ENCODE measurements around the gene PRR20G. TPM values are rescaled to one million over a fixed set of nuclear protein-coding genes. Genes with fewer than 3 reads are reported as not detected.
"Not testable (repeated sequence)": the region's sequence is repeated elsewhere in the genome, so short reads cannot be mapped to it uniquely, and the experiment has no call there.

PRR20G gene
- total RNA-seq = not detected

DNA sequence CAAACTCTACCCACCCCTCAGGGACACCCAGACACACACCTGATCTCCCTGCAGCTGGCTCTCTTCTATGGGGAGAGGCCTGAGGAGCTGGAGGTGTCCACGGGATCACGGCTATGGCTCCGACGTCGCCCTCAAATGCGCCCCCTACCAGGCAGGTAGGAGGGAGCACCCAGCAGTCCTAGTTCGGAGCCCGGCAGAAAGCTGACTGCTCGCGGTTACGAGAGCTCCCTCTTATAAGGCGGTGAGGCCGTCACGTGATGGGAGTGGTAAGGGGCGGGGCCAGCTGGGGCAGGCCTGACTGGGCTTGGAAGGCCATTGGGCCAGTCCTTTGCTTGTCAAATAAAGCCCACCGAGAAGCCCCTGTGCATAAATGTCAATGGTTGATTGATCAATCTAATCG is at the start of gene PRR20G:
Gene PRR20G, minus strand, starts transcription at position 207 of the 400 bp plus-strand sequence. CDS start 681 bp downstream, outside the sequence.
- no peak for DNase-seq (ENCODE audit: low spot score in 2 of 2)
- Mint-ChIP-seq H3K36me3 (peaks cover 0 to 5% of the 10 kb centered on the region in 2 donors), H3K9me3 (peaks cover 9 to 15% of the 10 kb centered on the region in 2 donors), H3K27ac (no peak within 1 kb of the TSS)
- no peak for ATAC-seq

DNA sequence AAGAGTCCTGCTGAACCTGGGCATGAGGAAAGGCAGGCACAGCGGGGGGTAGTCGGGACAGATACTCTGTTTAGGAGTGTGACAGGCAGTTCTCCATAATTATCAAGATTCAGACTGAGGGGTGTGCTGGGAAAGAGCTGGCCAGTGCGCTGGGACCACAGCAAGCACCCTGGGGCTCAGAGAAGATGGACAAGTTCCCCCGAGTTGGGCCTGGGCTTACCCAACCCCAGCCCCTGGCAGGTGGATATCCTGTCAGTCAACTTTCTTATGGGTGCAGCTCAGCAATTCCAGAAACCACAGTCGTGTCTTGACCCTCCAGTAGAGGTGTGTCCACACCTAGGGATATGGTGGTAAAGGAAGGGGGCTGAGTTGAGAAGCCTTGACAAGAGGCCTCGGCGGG is 49.2 kb upstream of the PRR20G start:
- no peak for ATAC-seq
- no peak for DNase-seq (ENCODE audit: low spot score in 2 of 2)
- peaks cover 13 to 19% of the 10 kb centered on the region in 2 donors for H3K9me3 Mint-ChIP-seq
- peaks cover 7 to 8% of the 10 kb centered on the region in 2 donors for H3K36me3 Mint-ChIP-seq
- no peak overlapping the region for H3K27ac Mint-ChIP-seq

DNA sequence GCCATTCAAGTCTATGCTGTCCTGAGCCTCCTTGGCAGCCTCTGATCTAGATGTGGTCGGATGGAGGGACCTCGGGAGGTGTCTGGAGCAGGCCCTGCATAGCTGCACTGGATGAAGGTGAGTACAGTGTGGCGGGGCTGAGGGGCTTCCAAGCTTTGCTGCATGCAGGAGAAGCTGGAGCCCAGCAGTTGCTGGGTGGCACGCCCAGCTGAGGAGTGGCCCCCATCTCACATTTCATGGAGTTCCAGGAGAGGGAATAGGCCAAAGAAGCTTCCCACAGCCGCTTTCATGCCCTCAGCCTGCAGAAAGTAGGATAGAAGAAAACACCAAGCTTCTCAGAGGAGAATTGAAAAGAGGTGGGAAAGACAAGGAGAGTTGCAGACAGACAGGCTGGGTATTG is 48.3 kb upstream of the PRR20G start:
- Mint-ChIP-seq H3K27ac (no peak overlapping the region), H3K36me3 (peaks cover 7 to 8% of the 10 kb centered on the region in 2 donors), H3K9me3 (peaks cover 18 to 19% of the 10 kb centered on the region in 2 donors)
- ATAC-seq (no peak), DNase-seq (ENCODE audit: low spot score in 2 of 2) (no peak)

DNA sequence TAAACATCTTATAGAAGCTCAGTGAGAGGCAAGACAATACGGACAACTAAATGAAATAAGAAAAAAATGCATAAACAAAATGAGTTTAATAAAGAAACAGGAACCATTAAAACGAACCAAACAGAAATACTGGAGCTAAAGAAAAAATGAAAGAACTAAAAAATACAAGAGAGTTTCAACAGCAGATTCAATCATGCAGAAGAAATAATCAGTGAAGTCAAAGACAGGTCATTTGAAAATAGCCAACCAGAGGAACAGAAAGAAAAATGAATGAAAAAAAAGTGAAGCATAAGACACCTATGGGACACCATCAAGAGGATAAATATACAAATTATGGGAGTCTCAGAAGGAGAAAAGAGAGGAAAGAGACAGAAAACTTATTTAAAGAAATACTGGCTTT is 42.5 kb upstream of the PRR20G start:
- Mint-ChIP-seq H3K27ac (no peak overlapping the region), H3K9me3 (peaks cover 24 to 27% of the 10 kb centered on the region in 2 donors), H3K36me3 (peaks cover 6% of the 10 kb centered on the region in 2 donors)
- DNase-seq (ENCODE audit: low spot score in 2 of 2) = no peak
- ATAC-seq = no peak

DNA sequence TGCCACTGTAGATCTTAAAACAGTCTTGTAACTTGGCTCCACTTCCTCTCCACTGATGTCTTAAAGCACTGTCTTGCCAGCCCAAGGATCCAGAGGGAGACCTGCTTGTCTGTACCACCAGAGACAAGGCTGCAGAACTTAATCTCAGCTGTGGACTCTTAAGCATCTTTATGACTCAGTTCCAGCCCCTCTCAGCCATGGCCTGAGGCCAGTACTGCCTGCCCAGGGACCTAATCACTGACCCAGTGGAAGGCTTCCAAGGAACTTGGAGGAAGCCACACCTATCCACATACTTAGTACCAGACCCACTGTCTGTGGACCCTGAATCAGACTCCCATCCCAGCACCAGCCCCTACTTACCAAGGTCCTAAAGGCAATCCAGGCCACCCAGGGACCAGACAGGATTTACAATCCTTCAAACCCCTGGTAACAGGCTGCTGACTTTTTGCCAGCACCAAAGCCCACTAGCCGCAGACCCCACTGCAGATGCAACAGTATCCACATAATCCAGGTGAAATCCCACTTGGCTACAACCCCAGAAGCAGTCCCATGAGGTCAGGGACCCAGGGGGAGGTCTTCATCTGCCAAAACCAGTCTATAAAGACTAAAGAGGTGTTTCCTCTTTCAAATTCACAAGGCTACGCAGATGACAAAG is 41.9 kb upstream of the PRR20G start:
- peaks cover 22 to 27% of the 10 kb centered on the region in 2 donors for H3K9me3 Mint-ChIP-seq
- H3K27ac Mint-ChIP-seq = no peak overlapping the region
- H3K36me3 Mint-ChIP-seq = peaks cover 6% of the 10 kb centered on the region in 2 donors
- no peak for DNase-seq (ENCODE audit: low spot score in 2 of 2)
- no peak for ATAC-seq

DNA sequence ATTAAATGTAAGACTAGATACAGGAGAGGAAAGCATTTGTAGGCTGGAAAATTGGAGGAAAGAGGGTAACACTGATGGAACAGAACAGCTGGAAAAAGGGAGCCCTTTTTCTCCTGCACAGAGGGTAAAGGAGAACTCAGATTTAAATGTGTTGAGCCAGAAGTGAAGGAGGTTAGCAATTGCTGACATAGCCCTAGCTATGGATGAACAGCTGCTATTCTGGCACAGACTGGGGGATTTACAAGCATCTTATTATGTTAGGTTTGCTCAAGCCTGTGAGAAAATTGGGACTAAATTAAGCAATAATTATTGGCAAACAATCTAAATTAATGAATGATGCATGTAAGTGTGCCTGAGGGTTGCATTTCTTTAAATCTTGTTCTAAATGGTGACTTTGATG is 40.6 kb upstream of the PRR20G start:
- H3K36me3 Mint-ChIP-seq = peaks cover 6% of the 10 kb centered on the region in 2 donors
- DNase-seq (ENCODE audit: low spot score in 2 of 2) (no peak), ATAC-seq (no peak)
- no peak overlapping the region for H3K27ac Mint-ChIP-seq
- peaks cover 20 to 25% of the 10 kb centered on the region in 2 donors for H3K9me3 Mint-ChIP-seq

DNA sequence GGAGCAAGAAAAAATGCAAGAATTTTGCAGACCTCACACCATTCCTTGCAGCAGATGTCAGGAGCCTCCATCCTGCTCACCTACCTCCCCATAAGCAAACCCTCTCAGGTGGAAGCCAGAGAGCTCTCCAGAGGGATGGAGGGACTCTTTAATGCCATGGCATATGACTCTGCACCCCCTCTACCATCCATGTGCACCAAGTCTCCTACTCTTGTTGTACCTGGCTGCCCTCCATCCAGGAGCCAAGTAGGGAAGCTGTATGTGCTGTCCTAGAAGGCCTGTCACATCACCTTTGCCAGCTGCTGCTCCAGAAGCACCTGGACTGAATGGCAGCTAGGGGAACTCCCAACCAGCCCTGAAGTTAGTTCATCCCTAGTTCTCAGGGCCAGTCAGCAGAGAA is 38.5 kb upstream of the PRR20G start:
- ATAC-seq (no peak), DNase-seq (ENCODE audit: low spot score in 2 of 2) (no peak)
- peaks cover 16 to 18% of the 10 kb centered on the region in 2 donors for H3K9me3 Mint-ChIP-seq
- H3K36me3 Mint-ChIP-seq = peaks cover 6% of the 10 kb centered on the region in 2 donors
- H3K27ac Mint-ChIP-seq = no peak overlapping the region

DNA sequence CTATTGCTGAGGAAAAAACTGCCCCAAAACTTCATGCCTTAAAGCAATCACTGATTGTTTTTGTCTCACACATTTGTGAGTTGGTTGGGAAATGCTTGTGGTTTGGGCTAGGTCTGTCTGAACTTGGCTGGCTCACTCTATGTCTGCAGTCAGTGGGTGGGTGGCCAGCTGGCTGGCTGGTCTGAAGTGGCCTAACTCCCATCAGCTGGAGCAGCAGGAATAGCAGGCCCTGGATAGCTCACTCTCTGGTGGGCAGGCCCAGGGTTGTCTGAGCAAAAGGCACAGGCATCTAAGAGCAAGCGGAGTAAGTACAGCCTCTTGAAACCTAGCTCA is 37.7 kb upstream of the PRR20G start:
- DNase-seq (ENCODE audit: low spot score in 2 of 2) (no peak), ATAC-seq (no peak)
- Mint-ChIP-seq H3K36me3 (peaks cover 5% of the 10 kb centered on the region in 2 donors), H3K9me3 (peaks cover 18 to 20% of the 10 kb centered on the region in 2 donors), H3K27ac (no peak overlapping the region)

DNA sequence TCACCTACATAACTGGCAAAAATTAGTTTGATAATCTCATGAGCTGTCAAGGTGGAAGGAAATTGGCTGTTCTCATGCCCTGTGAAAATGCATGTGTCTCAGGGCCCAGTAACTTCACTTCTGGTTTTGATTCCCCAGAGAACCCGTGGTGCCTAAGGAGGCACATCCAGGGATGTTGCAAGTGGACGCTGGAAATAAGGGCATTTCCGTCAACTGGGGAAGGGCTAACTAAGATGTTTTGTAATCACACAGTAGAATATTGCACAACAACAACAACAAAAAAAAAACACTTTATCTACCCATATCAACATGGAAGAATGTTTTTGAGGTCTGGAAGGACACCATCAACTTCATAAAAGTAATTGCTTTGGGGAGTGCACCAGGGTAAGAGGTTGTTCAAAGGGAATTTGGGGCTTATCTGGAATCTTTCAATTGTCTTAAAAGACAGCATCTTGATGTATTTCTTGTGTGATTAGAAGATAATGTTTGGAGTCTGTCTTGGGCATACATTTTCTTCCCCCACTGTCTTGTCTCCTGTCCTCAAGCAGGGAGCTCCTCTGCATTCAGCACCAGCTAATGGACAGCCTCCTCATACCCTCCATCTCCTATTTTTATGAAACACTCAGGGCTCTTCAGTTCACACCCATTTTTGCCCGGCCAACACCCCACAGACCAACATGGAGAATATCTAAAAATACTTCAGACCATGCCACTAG is 37.2 kb upstream of the PRR20G start:
- ATAC-seq (no peak), DNase-seq (ENCODE audit: low spot score in 2 of 2) (no peak)
- Mint-ChIP-seq H3K9me3 (peaks cover 14 to 15% of the 10 kb centered on the region in 2 donors), H3K36me3 (no peaks in the 10 kb centered on the region), H3K27ac (no peak overlapping the region)

DNA sequence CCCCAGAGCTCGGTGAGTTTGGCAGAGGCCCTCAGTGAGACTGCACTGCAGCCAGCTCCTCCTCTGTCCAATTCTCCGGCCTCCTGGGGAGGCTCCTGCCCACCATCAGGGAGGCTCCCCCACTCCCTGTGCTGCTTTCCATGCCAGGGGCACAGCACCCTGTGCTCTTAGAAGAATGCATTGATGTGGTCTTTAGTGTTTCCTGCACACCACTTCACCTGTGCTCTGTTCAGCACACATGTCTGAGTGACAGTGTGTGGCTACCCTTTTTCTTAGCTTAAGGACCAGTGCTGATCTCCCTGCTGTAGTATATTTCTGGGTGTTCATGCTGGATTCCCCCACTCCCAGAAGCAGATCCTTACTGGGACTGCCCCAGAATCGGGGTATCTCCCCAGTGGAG is 36.2 kb upstream of the PRR20G start:
- H3K9me3 Mint-ChIP-seq = peaks cover 11 to 14% of the 10 kb centered on the region in 2 donors
- ATAC-seq (no peak), DNase-seq (ENCODE audit: low spot score in 2 of 2) (no peak)
- no peaks in the 10 kb centered on the region for H3K36me3 Mint-ChIP-seq
- H3K27ac Mint-ChIP-seq = no peak overlapping the region

DNA sequence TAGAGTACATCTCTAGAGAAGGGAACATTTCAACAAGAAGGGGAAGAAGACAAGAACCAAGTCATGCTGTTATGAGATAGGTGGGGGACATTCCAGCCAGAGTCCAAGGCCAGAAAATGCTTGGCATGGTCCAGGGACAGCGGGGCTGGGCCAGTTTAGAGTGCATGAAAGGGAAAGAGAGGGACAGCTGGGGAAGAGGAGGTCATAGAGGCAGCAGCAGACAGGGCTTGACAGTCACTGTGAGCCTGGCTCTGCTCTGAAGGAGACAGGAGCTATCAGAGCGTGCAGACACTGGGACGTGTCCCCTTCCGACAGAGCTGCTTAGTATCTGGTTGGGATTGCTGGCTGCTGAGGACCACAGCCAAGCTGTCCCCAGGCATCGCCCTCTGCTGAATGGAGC is 35.7 kb upstream of the PRR20G start:
- Mint-ChIP-seq H3K9me3 (peaks cover 14% of the 10 kb centered on the region in 2 donors), H3K27ac (no peak overlapping the region), H3K36me3 (no peaks in the 10 kb centered on the region)
- DNase-seq (ENCODE audit: low spot score in 2 of 2) (no peak), ATAC-seq (no peak)

DNA sequence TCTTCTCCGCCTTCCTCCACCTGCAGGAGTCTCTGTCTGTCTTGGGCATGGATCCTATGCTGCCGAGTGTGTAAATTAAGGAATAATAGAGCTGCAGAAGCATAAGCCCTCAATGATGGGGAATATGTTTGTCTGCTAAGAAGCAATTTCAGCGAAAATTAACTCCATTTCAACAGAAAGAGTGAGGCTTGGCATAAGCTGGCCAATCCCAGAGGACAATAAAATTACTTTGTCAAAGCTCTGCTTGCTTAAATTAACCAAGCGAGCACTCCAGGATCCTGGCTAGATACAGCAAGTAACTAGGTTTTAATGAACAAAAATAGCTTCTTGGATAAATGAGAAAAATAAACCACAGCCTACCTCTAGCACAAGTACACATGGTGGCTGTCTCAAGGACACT is 33.5 kb upstream of the PRR20G start:
- peaks cover 7 to 10% of the 10 kb centered on the region in 2 donors for H3K9me3 Mint-ChIP-seq
- DNase-seq (ENCODE audit: low spot score in 2 of 2) = no peak
- no peak overlapping the region for H3K27ac Mint-ChIP-seq
- no peak for ATAC-seq
- H3K36me3 Mint-ChIP-seq = no peaks in the 10 kb centered on the region

DNA sequence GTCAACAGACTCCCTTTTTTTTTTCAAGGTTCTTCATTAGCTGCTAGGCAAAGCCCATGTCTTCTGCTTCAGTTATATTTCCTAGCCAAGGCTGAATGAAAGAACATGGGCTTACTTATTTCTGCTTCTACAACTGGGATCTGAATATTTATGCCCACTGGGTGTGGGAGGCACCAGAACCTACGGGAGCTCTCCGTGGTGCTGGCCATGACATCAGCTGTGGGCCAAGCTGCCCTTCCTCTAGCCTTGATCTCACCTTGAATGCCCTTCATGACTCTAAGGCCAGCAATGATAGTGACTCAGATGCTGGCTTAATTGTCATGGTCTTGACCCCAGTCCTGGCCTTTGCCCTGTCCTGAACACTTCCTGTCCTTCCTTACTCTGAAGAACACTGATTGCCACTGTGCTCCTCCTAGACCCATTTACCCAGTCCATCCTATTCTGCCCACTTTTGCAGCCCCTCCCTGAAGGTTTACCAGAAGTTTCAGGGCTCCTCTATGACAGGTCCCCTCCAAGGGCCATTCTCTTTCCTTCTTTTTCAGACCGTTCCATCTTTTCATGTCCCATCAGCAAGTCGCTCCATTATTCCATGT is 32.8 kb upstream of the PRR20G start:
- ATAC-seq = no peak
- Mint-ChIP-seq H3K36me3 (no peaks in the 10 kb centered on the region), H3K27ac (no peak overlapping the region), H3K9me3 (peaks cover 7 to 12% of the 10 kb centered on the region in 2 donors)
- DNase-seq (ENCODE audit: low spot score in 2 of 2) = no peak

DNA sequence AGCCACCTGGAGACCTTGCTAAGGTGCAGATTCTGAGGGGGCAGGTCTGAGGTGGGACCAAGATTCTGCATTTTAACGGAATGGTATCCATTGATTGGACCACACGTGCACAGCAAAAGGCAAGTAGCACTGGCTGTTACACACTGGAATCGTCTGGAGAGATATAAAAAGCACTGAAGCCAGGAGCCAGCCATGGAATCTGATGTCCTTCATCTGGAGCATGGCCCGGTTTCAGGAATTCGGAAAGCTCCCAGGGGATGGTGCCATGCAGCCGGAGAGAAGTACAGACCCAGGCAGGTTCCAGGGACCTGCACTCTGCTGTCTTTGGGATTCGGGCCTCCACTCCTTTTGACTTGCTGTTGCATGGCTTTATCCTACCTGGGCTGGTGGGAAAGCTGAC is 28.8 kb upstream of the PRR20G start:
- DNase-seq (ENCODE audit: low spot score in 2 of 2) = no peak
- Mint-ChIP-seq H3K27ac (no peak overlapping the region), H3K9me3 (peaks cover 7 to 8% of the 10 kb centered on the region in 2 donors), H3K36me3 (no peaks in the 10 kb centered on the region)
- ATAC-seq = no peak

DNA sequence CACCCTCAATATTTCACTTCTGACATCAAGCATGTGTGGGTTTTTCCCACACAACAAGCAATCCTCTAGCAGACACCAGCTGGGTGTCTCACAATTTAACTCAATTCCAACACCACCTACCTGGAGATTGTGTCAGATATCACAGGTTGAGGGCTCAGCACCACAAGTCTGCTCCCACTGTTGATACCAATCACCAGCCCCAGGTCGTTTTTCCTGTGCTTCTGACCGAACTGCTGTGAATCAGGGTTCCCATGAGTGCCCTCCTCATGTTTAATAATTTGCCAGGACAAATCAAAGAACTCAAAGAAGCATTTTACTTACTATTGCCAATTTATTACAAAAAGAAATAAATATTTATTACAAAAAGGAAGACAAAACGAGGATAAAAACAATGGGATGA is 25.0 kb upstream of the PRR20G start:
- Mint-ChIP-seq H3K9me3 (peaks cover 0 to 4% of the 10 kb centered on the region in 2 donors), H3K27ac (no peak overlapping the region), H3K36me3 (no peaks in the 10 kb centered on the region)
- ATAC-seq (no peak), DNase-seq (ENCODE audit: low spot score in 2 of 2) (no peak)

DNA sequence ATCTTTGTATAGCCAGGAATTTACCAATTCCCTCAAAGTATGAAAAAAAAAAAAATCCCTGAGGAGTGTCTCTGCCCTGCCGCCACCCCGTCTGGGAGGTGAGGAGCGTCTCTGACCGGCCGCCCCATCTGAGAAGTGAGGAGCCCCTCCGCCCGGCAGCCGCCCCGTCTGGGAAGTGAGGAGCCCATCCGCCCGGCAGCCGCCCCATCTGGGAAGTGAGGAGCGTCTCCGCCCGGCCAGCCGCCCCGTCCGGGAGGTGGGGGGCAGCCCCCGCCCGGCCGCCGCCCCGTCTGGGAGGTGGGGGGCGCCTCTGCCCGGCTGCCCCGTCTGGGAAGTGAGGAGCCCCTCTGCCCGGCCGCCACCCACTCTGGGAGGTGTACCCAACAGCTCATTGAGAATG is 21.0 kb upstream of the PRR20G start:
- not testable (repeated sequence) for H3K9me3 Mint-ChIP-seq; ATAC-seq; DNase-seq (ENCODE audit: low spot score in 2 of 2); H3K27ac Mint-ChIP-seq; H3K36me3 Mint-ChIP-seq

DNA sequence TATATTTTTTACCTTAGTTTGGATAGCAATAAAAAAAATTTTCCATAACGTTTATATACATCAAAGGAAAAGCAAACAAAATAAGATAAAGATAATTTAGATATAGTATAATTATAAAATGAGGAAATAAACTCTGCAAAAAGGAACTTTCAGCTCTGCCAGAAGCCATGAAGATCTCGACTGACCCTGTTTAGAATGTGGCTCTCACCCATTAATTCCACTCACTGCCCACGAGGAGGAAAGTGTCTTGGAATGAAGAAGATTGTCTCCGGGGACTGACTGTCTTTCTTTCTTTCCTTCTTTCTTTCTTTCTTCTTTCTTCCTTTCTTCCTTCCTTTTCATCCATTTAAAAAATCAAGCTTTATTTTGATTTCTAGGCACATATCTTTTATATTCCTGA is 20.1 kb upstream of the PRR20G start:
- Mint-ChIP-seq H3K9me3 (peaks cover 0 to 6% of the 10 kb centered on the region in 2 donors), H3K36me3 (no peaks in the 10 kb centered on the region), H3K27ac (no peak overlapping the region)
- no peak for DNase-seq (ENCODE audit: low spot score in 2 of 2)
- no peak for ATAC-seq

Data from activated naive CD4-positive, alpha-beta T cell treated with anti-CD3 and anti-CD28 coated beads, Interleukin-2, amount 50 U/mL, for 72 hours (primary cell).